HepG2 (cell line): ENCODE results near the gene PYGO2. TPM values are rescaled to one million over a fixed set of nuclear protein-coding genes. Genes with fewer than 3 reads are reported as not detected.

Experiments used
- FOXO1 ChIP-seq: sonication (generic); formaldehyde crosslinking; IDR thresholded peaks from 2 replicates; pipeline ENCODE4 v1.4.0; 2020; ENCODE audit warnings: missing genetic modification reagents
- MTF2 ChIP-seq: sonication (generic); formaldehyde crosslinking; IDR thresholded peaks from 2 replicates; pipeline ENCODE4 v1.5.0; 2020; ENCODE audit warnings: missing genetic modification reagents, borderline replicate concordance
- PHF20 ChIP-seq: sonication (generic); formaldehyde crosslinking; IDR thresholded peaks from 2 replicates; pipeline ENCODE4 v1.5.0; 2020; ENCODE audit warnings: mild to moderate bottlenecking, missing genetic modification reagents
- RELA ChIP-seq: sonication (generic); formaldehyde crosslinking; IDR thresholded peaks from 2 replicates; pipeline ENCODE4 v1.4.0; 2020; ENCODE audit warnings: missing genetic modification reagents
- SP1 ChIP-seq, 2 experiments: fragments of 450-650 bp in 1 of 2; sonication (generic) in 1 of 2; formaldehyde crosslinking in 1 of 2; IDR thresholded peaks; 2 replicates each; pipeline versions ENCODE4 v1.4.0 to v1.6.1; 2016 to 2020; ENCODE audit warnings: missing genetic modification reagents in 1 of 2
- STAT5B ChIP-seq: sonication (generic); formaldehyde crosslinking; IDR thresholded peaks from 2 replicates; pipeline ENCODE4 v1.4.0; 2020; ENCODE audit warnings: missing genetic modification reagents
- TBX3 ChIP-seq: fragments of 450-650 bp; IDR thresholded peaks from 2 replicates; pipeline ENCODE4 v1.6.1; 2017; ENCODE audit warnings: antibody characterized with exemption, mild to moderate bottlenecking, inconsistent platforms, borderline replicate concordance
- THYN1 ChIP-seq: sonication (generic); formaldehyde crosslinking; IDR thresholded peaks from 2 replicates; pipeline ENCODE4 v1.8.1; 2023; ENCODE audit warnings: low read depth, mild to moderate bottlenecking, moderate library complexity, missing genetic modification reagents, borderline replicate concordance
- UBTF ChIP-seq: sonication (generic); formaldehyde crosslinking; IDR thresholded peaks from 2 replicates; pipeline ENCODE4 v1.4.0; 2020; ENCODE audit warnings: mild to moderate bottlenecking, missing genetic modification reagents
- ZNF788 ChIP-seq: sonication (generic); formaldehyde crosslinking; IDR thresholded peaks from 2 replicates; pipeline ENCODE4 v1.5.0; 2020; ENCODE audit warnings: mild to moderate bottlenecking, missing genetic modification reagents, borderline replicate concordance
- polyA plus RNA-seq, 8 experiments: library from polyadenylated mRNA; depleted of rRNA in 3 of 8; stranded (reverse) in 7 of 8; unstranded in 1 of 8; fragments of >200 nt; fragmentation: Illumina TruSeq in 4 of 8; extraction: Trizol in 4 of 8; gene quantifications; 2 replicates each; pipeline versions ENCODE4 v1.2.1 to v1.2.3, GENCODE V29; 2011 to 2016; ENCODE audit warnings: low read depth in 4 of 8, missing spikeins in 1 of 8, mixed read lengths in 1 of 8; ENCODE audit not compliant: insufficient read depth in 1 of 8
- total RNA-seq, 5 experiments: library from RNA; depleted of rRNA; stranded (reverse); fragments of >200 nt; fragmentation: Illumina TruSeq; extraction: Trizol; gene quantifications; 2 replicates each; pipeline ENCODE4 v1.2.3, GENCODE V29; 2016; ENCODE audit warnings: low read depth in 1 of 5
- TF ChIP-seq, protein P1 (sequence below), 2 experiments: sonication (generic) in 1 of 2; formaldehyde crosslinking in 1 of 2; IDR thresholded peaks; 2 replicates each; pipeline versions ENCODE4 v1.4.0 to v1.6.1; 2018 to 2020; ENCODE audit warnings: missing genetic modification reagents in 2 of 2, borderline replicate concordance in 1 of 2, low read depth in 1 of 2, mild to moderate bottlenecking in 1 of 2, missing biosample characterization in 1 of 2
- TF ChIP-seq, protein P2 (sequence below): sonication (generic); formaldehyde crosslinking; IDR thresholded peaks from 2 replicates; pipeline ENCODE4 v1.4.0; 2020; ENCODE audit warnings: mild to moderate bottlenecking, missing genetic modification reagents
- TF ChIP-seq, protein P3 (sequence below): sonication (generic); formaldehyde crosslinking; IDR thresholded peaks from 2 replicates; pipeline ENCODE4 v1.8.1; 2023; ENCODE audit warnings: mild to moderate bottlenecking, moderate library complexity, missing genetic modification reagents

PYGO2 gene
- total and polyA plus RNA-seq, 2 of the 13 experiments (the other 11 are each of a cell fraction or from before 2014, with no cell fraction given): 20.3 to 21.8 TPM

- TF ChIP-seq, protein P1, sequence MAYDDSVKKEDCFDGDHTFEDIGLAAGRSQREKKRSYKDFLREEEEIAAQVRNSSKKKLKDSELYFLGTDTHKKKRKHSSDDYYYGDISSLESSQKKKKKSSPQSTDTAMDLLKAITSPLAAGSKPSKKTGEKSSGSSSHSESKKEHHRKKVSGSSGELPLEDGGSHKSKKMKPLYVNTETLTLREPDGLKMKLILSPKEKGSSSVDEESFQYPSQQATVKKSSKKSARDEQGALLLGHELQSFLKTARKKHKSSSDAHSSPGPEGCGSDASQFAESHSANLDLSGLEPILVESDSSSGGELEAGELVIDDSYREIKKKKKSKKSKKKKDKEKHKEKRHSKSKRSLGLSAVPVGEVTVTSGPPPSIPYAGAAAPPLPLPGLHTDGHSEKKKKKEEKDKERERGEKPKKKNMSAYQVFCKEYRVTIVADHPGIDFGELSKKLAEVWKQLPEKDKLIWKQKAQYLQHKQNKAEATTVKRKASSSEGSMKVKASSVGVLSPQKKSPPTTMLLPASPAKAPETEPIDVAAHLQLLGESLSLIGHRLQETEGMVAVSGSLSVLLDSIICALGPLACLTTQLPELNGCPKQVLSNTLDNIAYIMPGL (CRISPR knock-in tag; IDR thresholded peaks at IDR 0.05; ENCODE audit: borderline replicate concordance in 1 of 2, low read depth in 1 of 2): peak; percentile 70 to 74
- TF ChIP-seq THYN1 (no peak; the same call in 1 of the 2 replicates), SP1 (IDR thresholded peaks at IDR 0.05) (no peak), SP1 (CRISPR knock-in tag; IDR thresholded peaks at IDR 0.05) (peak; percentile 76; the same call in 1 of the 2 replicates), ZNF788 (CRISPR knock-in tag) (peak; percentile 73), UBTF (CRISPR knock-in tag) (peak; percentile 72), TBX3 (peak; percentile 80; the same call in 1 of the 2 replicates), RELA (no peak), STAT5B (CRISPR knock-in tag) (peak; percentile 9; the same call in 1 of the 2 replicates), FOXO1 (CRISPR knock-in tag) (peak; percentile 51; the same call in 1 of the 2 replicates), PHF20 (no peak; the same call in 1 of the 2 replicates), MTF2 (CRISPR knock-in tag) (peak; percentile 88; the same call in 1 of the 2 replicates)
- TF ChIP-seq, protein P2, sequence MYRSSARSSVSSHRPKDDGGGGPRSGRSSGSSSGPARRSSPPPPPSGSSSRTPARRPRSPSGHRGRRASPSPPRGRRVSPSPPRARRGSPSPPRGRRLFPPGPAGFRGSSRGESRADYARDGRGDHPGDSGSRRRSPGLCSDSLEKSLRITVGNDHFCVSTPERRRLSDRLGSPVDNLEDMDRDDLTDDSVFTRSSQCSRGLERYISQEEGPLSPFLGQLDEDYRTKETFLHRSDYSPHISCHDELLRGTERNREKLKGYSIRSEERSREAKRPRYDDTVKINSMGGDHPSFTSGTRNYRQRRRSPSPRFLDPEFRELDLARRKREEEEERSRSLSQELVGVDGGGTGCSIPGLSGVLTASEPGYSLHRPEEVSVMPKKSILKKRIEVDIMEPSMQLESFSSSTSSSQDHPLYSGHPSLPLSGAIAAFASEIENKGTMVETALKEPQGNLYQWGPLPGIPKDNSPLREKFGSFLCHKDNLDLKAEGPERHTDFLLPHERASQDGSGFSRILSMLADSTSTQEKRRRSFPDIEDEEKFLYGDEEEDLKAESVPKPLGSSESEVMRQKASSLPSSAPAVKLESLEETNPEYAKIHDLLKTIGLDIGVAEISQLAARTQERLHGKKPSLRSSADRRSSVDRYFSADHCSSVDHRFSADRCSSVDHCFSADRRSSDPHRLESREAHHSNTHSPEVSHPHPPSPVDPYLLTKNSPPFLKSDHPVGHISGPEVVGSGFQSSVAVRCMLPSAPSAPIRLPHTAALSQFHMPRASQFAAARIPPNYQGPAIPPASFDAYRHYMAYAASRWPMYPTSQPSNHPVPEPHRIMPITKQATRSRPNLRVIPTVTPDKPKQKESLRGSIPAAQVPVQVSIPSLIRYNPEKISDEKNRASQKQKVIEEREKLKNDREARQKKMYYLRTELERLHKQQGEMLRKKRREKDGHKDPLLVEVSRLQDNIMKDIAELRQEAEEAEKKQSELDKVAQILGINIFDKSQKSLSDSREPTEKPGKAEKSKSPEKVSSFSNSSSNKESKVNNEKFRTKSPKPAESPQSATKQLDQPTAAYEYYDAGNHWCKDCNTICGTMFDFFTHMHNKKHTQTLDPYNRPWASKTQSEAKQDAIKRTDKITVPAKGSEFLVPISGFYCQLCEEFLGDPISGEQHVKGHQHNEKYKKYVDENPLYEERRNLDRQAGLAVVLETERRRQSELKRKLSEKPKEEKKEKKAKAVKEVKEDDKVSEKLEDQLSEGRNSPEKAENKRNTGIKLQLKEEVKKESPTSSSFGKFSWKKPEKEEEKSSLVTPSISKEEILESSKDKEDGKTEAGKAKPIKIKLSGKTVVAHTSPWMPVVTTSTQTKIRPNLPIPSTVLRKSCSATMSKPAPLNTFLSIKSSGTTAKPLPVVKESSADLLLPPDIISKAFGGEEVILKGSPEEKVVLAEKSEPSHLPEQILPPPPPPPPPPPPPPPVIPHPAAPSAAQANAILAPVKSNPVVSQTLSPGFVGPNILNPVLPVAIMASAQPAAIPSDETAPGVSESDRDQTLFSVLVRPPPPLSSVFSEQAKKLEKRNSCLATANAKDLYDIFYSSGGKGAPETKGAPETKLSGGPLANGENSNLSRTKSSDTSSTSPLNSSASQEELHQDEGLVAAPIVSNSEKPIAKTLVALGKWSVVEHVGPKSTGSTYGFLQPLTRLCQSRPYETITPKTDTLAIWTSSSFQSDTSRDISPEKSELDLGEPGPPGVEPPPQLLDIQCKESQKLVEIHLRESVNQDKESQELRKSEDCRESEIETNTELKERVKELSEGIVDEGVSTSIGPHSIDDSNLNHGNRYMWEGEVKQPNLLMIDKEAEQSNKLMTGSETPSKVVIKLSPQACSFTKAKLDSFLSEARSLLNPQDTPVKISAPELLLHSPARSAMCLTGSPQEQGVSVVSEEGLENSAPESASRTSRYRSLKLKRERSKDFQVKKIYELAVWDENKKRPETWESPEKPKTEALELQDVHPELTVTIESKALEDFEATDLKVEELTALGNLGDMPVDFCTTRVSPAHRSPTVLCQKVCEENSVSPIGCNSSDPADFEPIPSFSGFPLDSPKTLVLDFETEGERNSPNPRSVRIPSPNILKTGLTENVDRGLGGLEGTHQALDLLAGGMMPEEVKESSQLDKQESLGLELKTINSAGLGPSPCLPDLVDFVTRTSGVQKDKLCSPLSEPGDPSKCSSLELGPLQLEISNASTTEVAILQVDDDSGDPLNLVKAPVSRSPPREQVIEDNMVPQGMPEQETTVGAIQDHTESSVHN: peak; percentile 80; the same call in 1 of the 2 replicates
- TF ChIP-seq, protein P3, sequence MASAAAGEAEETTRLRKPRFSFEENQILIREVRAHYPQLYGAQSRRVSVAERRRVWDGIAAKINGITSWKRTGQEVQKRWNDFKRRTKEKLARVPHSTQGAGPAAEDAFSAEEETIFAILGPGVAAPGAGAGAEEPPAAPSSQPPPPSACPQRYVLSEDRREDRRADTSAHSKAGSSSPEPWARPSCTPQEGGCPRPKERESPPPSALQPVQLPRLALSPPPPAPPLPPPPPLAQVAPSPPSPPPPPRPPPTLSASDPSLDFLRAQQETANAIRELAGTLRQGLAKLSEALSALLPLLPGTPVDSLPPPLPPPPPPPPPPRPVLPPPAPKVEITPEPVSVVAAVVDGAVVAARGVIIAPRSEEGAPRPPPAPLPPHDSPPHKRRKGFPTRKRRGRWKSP: no peak; the same call in 1 of the 2 replicates
These were observed 39.3 kb upstream of the PYGO2 start (continued) for GRCh38 chr1:155000726-155001424.
